B cell (primary cell): Measurements from ENCODE around the gene PCDH20. TPM values are rescaled to one million over a fixed set of nuclear protein-coding genes. Genes with fewer than 3 reads are reported as not detected.

Source experiments
- ATAC-seq: fragments of 200-7000 bp; cut with Tn5 transposase; one replicate; pipeline ENCODE4 v1.10.0; 2021; ENCODE audit warnings: low read depth, mild to moderate bottlenecking, moderate number of reproducible peaks, moderate library complexity
- CTCF ChIA-PET: fragments of 350-600 bp; sonication (Branson Sonifier 250); formaldehyde crosslinking; loops from one replicate; lab custom pipeline; 2021; ENCODE audit warnings: antibody characterized with exemption, inconsistent platforms; lab: Charles Lee
- POLR2A ChIA-PET: fragments of 350-600 bp; sonication (Branson Sonifier 250); formaldehyde crosslinking; loops from one replicate; lab custom pipeline; 2021; ENCODE audit warnings: antibody characterized with exemption; lab: Charles Lee
- DNase-seq: peaks from one replicate; pipeline ENCODE4 v3.0.0; 2013
- H2AFZ ChIP-seq: 2 replicates; pipeline ENCODE4 v1.6.1; 2012; ENCODE audit warnings: mild to moderate bottlenecking, low read depth, low read length; ENCODE audit not compliant: insufficient read depth, poor library complexity, severe bottlenecking
- H3K27ac ChIP-seq, 2 donors: 1 replicate in 1 of 2; 2 replicates in 1 of 2; pipeline ENCODE4 v1.5.1; 2012 to 2013; ENCODE audit warnings: low read length in 2 of 2, mild to moderate bottlenecking in 2 of 2, moderate library complexity in 1 of 2
- H3K27me3 ChIP-seq, 4 experiments: fragments of 200-600 bp in 1 of 4; sonication (generic) in 1 of 4; replicated peaks in 1 of 4; 1 replicate in 2 of 4; 2 replicates in 2 of 4; pipeline versions ENCODE4 v1.6.1 to v1.7.0; 2013 to 2016; ENCODE audit warnings: low read length in 3 of 4, mild to moderate bottlenecking in 2 of 4, mixed read lengths in 1 of 4, moderate library complexity in 1 of 4; ENCODE audit not compliant: insufficient read depth in 4 of 4, control insufficient read depth in 3 of 4; ENCODE audit errors: control extremely low read depth in 1 of 4
- H3K36me3 ChIP-seq, 2 experiments: replicated peaks in 1 of 2; 1 replicate in 1 of 2; 2 replicates in 1 of 2; pipeline versions ENCODE4 v1.6.1 to v1.7.1; 2013; ENCODE audit warnings: low read length in 1 of 2; ENCODE audit not compliant: insufficient read depth in 2 of 2, control insufficient read depth in 1 of 2; ENCODE audit errors: control extremely low read depth in 1 of 2, extremely low read depth in 1 of 2
- H3K4me1 ChIP-seq, 2 donors: fragments of 200-600 bp in 1 of 2; sonication (generic) in 1 of 2; 1 replicate in 1 of 2; 2 replicates in 1 of 2; pipeline versions ENCODE4 v1.5.1 to v1.6.1; 2013 to 2017; ENCODE audit warnings: low read length in 2 of 2; ENCODE audit not compliant: control insufficient read depth in 2 of 2, insufficient read depth in 2 of 2
- H3K4me2 ChIP-seq: replicated peaks from 2 replicates; pipeline ENCODE3; 2012; ENCODE audit warnings: mild to moderate bottlenecking, low read depth, low read length; ENCODE audit not compliant: poor library complexity, severe bottlenecking
- H3K4me3 ChIP-seq, 5 experiments: fragments of 200-600 bp in 1 of 5; sonication (generic) in 1 of 5; 1 replicate in 3 of 5; 2 replicates in 2 of 5; pipeline versions ENCODE4 v1.5.1 to v1.7.0; 2011 to 2016; ENCODE audit warnings: low read length in 4 of 5, mild to moderate bottlenecking in 4 of 5, low read depth in 2 of 5, control low read depth in 1 of 5, moderate library complexity in 1 of 5; ENCODE audit not compliant: insufficient read depth in 1 of 5; ENCODE audit errors: control extremely low read depth in 1 of 5, extremely low read depth in 1 of 5
- H3K79me2 ChIP-seq: fragments of 200-600 bp; sonication (generic); one replicate; pipeline ENCODE4 v1.6.0; 2016; ENCODE audit warnings: low read length; ENCODE audit not compliant: control insufficient read depth, insufficient read depth
- H3K9ac ChIP-seq: fragments of 200-600 bp; sonication (generic); 2 replicates; pipeline ENCODE4 v1.6.1; 2017; ENCODE audit warnings: mild to moderate bottlenecking, low read length, moderate library complexity
- H3K9me3 ChIP-seq, 3 donors: one replicate each; pipeline versions ENCODE4 v1.6.1 to v1.7.1; 2013; ENCODE audit warnings: low read length in 2 of 3; ENCODE audit not compliant: control insufficient read depth in 2 of 3, insufficient read depth in 1 of 3; ENCODE audit errors: control extremely low read depth in 1 of 3
- H4K20me1 ChIP-seq: 2 replicates; pipeline ENCODE4 v1.6.0; 2012; ENCODE audit warnings: mild to moderate bottlenecking, low read length; ENCODE audit not compliant: insufficient read depth, control insufficient read depth, poor library complexity, severe bottlenecking
- H3K27ac Mint-ChIP-seq: one replicate; pipeline ENCODE4 v1.8.0; 2021; ENCODE audit warnings: mixed read lengths
- H3K27me3 Mint-ChIP-seq: one replicate; pipeline ENCODE4 v1.8.0; 2021; ENCODE audit warnings: mixed read lengths
- H3K4me1 Mint-ChIP-seq: one replicate; pipeline ENCODE4 v1.8.0; 2021; ENCODE audit warnings: mixed read lengths
- H3K4me3 Mint-ChIP-seq: one replicate; pipeline ENCODE4 v1.8.0; 2021; ENCODE audit warnings: mixed read lengths
- H3K9me3 Mint-ChIP-seq: one replicate; pipeline ENCODE4 v1.8.0; 2022; ENCODE audit warnings: mixed read lengths; ENCODE audit not compliant: insufficient read depth
- CTCF ChIP-seq: fragments of 200-600 bp; IDR thresholded peaks from one replicate; pipeline ENCODE4 v1.8.0; 2022; ENCODE audit warnings: antibody characterized with exemption, mild to moderate bottlenecking
- EZH2 ChIP-seq: IDR thresholded peaks from 2 replicates; pipeline ENCODE4 v1.6.1; 2012; ENCODE audit warnings: borderline replicate concordance, low read depth, mild to moderate bottlenecking, moderate library complexity, low read length; ENCODE audit not compliant: insufficient read depth, poor library complexity, severe bottlenecking
- WGBS: methylation state at CpG from one replicate; pipeline ENCODE4 v1.1.5; 2013; ENCODE audit warnings: missing lambda C conversion rate; ENCODE audit not compliant: insufficient coverage; 5-methylcytosine and 5-hydroxymethylcytosine counted together
- intact Hi-C: fragments of 100-400 bp; cut with micrococcal nuclease; formaldehyde crosslinking; loops from one replicate; pipeline ENCODE4 v1.10.0; 2022
- polyA plus RNA-seq: library from polyadenylated mRNA; depleted of rRNA; stranded (reverse); fragments of >200 nt; gene quantifications from 2 replicates; pipeline ENCODE4 v1.2.3, GENCODE V29; 2012
- total RNA-seq, 2 donors: library from RNA; stranded (reverse); fragments of 120-200 nt in 1 of 2; gene quantifications; 1 replicate in 1 of 2; 2 replicates in 1 of 2; pipeline versions ENCODE4 v1.2.3 to v1.2.4, GENCODE V29; 2013 to 2022

The PCDH20 gene
- total and polyA plus RNA-seq, 2 donors (not counting 1 experiment from before 2014, with no cell fraction given): not detected

GRCh38 chr13:61453121-61453520 is 37.5 kb upstream of the PCDH20 start:
- Histone ChIP-seq H3K4me1 (no peaks in the 10 kb centered on the region), H3K4me2 (no peak overlapping the region), H3K36me3 (no peaks in the 10 kb centered on the region), H2AFZ (no peak overlapping the region), H3K79me2 (no peaks in the 10 kb centered on the region), H4K20me1 (no peaks in the 10 kb centered on the region), H3K27me3 (no peaks in the 10 kb centered on the region), H3K4me3 (no peak overlapping the region), H3K9ac (no peak overlapping the region), H3K27ac (no peak overlapping the region), H3K9me3 (no peaks in the 10 kb centered on the region)
- ChIA-PET POLR2A (no interaction called here), CTCF (no interaction called here)
- DNase-seq: no peak
- TF ChIP-seq CTCF (no peak), EZH2 (no peak)
- Mint-ChIP-seq H3K4me1 (no peaks in the 10 kb centered on the region), H3K27me3 (no peaks in the 10 kb centered on the region), H3K27ac (no peak overlapping the region), H3K9me3 (peaks cover 3% of the 10 kb centered on the region), H3K4me3 (no peak overlapping the region)
- no peak for ATAC-seq
- intact Hi-C loops: no loop called here
- no CpG with 5 or more reads among the region's 1 CpG for WGBS

GRCh38 chr13:61432029-61432428 is 16.4 kb upstream of the PCDH20 start:
- Mint-ChIP-seq H3K9me3 (peaks cover 3% of the 10 kb centered on the region), H3K4me1 (no peaks in the 10 kb centered on the region), H3K27me3 (no peaks in the 10 kb centered on the region), H3K4me3 (no peak overlapping the region), H3K27ac (no peak overlapping the region)
- H3K4me2 ChIP-seq: no peak overlapping the region
- H4K20me1 ChIP-seq: no peaks in the 10 kb centered on the region
- no peaks in the 10 kb centered on the region for H3K4me1 ChIP-seq
- no peaks in the 10 kb centered on the region for H3K9me3 ChIP-seq
- ChIA-PET CTCF (no interaction called here), POLR2A (no interaction called here)
- no CpG with 5 or more reads among the region's 1 CpG for WGBS
- H3K27me3 ChIP-seq: no peaks in the 10 kb centered on the region
- no peak overlapping the region for H2AFZ ChIP-seq
- DNase-seq (no peak), ATAC-seq (no peak)
- no peak overlapping the region for H3K27ac ChIP-seq
- intact Hi-C loops: no loop called here
- no peaks in the 10 kb centered on the region for H3K36me3 ChIP-seq
- no peak overlapping the region for H3K9ac ChIP-seq
- no peak overlapping the region for H3K4me3 ChIP-seq
- H3K79me2 ChIP-seq: no peaks in the 10 kb centered on the region
- no peak for TF ChIP-seq CTCF
- TF ChIP-seq EZH2: no peak
